Embryonic facial prominence (tissue), 1 donor: ENCODE measurements around the gene KISS1.

Source experiments
- DNase-seq: peaks from one replicate; pipeline ENCODE4 v3.0.0-alpha.2; 2016; ENCODE audit errors: extremely low spot score

Gene KISS1

GRCh38 chr1:204155881-204156280 is 40.4 kb downstream of the KISS1 start:
- DNase-seq = no peak

GRCh38 chr1:204154568-204155255 is 41.6 kb downstream of the KISS1 start:
- DNase-seq = no peak

- DNase-seq = no peak
Measured at GRCh38 chr1:204153667-204154066, 42.6 kb downstream of the KISS1 start.

GRCh38 chr1:204152310-204153044 is 43.8 kb downstream of the KISS1 start:
- DNase-seq = no peak

GRCh38 chr1:204151552-204152309 is 44.6 kb downstream of the KISS1 start, which contains the start of gene ETNK2:
Gene ETNK2, minus strand, starts transcription at chr1:204152044. Its CDS starts 192 bp downstream, at chr1:204151852.
- DNase-seq = peak; percentile 34

- no peak for DNase-seq
Measured at GRCh38 chr1:204150702-204151551, 45.4 kb downstream of the KISS1 start.

GRCh38 chr1:204149635-204150565 is 46.4 kb downstream of the KISS1 start:
- DNase-seq = no peak

- DNase-seq = no peak
Measured at GRCh38 chr1:204149107-204149506, 47.2 kb downstream of the KISS1 start.

GRCh38 chr1:204147406-204148383 is 48.6 kb downstream of the KISS1 start:
- no peak for DNase-seq

GRCh38 chr1:204146965-204147364 is 49.3 kb downstream of the KISS1 start:
- no peak for DNase-seq

- no peak for DNase-seq
Measured at GRCh38 chr1:204146309-204146708, 50.0 kb downstream of the KISS1 start.

- no peak for DNase-seq
Measured at GRCh38 chr1:204145033-204145504, 51.2 kb downstream of the KISS1 start.

GRCh38 chr1:204143276-204144041 is 52.8 kb downstream of the KISS1 start:
- DNase-seq = no peak

GRCh38 chr1:204142032-204142974 is 54.0 kb downstream of the KISS1 start:
- no peak for DNase-seq

- no peak for DNase-seq
Measured at GRCh38 chr1:204141131-204141530, 55.2 kb downstream of the KISS1 start.
